ENCODE results near the gene FOXK1.

DNA sequence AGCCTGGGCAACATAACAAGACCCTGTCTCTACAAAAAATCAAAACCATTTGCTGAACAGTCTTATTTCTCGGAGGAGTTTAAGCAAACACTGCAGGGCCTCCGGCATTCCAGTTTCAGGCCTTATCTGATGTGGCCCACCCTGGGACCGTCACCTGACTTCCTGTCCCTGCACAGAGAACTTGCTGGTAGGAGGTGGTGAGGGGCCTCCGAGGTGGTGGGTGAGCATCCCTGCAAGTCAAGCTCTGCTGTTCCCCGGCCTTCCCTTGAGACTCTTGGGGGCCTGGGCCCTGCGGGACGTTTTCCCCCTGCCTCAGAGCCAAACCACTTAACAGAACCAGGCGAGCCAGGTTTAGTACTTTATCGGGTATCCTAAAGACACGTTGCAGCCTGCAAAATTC is 48.9 kb downstream of the FOXK1 start:
- TF ChIP-seq, protein P1, sequence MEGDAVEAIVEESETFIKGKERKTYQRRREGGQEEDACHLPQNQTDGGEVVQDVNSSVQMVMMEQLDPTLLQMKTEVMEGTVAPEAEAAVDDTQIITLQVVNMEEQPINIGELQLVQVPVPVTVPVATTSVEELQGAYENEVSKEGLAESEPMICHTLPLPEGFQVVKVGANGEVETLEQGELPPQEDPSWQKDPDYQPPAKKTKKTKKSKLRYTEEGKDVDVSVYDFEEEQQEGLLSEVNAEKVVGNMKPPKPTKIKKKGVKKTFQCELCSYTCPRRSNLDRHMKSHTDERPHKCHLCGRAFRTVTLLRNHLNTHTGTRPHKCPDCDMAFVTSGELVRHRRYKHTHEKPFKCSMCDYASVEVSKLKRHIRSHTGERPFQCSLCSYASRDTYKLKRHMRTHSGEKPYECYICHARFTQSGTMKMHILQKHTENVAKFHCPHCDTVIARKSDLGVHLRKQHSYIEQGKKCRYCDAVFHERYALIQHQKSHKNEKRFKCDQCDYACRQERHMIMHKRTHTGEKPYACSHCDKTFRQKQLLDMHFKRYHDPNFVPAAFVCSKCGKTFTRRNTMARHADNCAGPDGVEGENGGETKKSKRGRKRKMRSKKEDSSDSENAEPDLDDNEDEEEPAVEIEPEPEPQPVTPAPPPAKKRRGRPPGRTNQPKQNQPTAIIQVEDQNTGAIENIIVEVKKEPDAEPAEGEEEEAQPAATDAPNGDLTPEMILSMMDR (IDR thresholded peaks at IDR 0.05) = no peak
- no peak for TF ChIP-seq POLR2AphosphoS5 (IDR thresholded peaks at IDR 0.05)

All from prostate gland (tissue), 2 donors.